ENCODE results near the gene NCL. TPM values are rescaled to one million over a fixed set of nuclear protein-coding genes. Genes with fewer than 3 reads are reported as not detected.

The NCL gene
- total and polyA plus RNA-seq, 2 of the 13 experiments (the other 11 are each of a cell fraction or from before 2014, with no cell fraction given): 105 to 779 TPM

- no peak for TF ChIP-seq GRHL1 (CRISPR knock-in tag; conservative IDR thresholded peaks at IDR 0.05)
- no peak for TF ChIP-seq ZNF75D (CRISPR knock-in tag; IDR thresholded peaks at IDR 0.05; ENCODE audit: borderline replicate concordance)
- no peak for TF ChIP-seq ZFP1 (CRISPR knock-in tag; IDR thresholded peaks at IDR 0.05)
- peak; percentile 78 for TF ChIP-seq ZBTB7A (CRISPR knock-in tag; IDR thresholded peaks at IDR 0.05)
- TF ChIP-seq ZNF367 (CRISPR knock-in tag; IDR thresholded peaks at IDR 0.05; ENCODE audit: borderline replicate concordance): no peak
- TF ChIP-seq MAFG (CRISPR knock-in tag; IDR thresholded peaks at IDR 0.05): no peak
- no peak for TF ChIP-seq SNRNP70 (IDR thresholded peaks at IDR 0.05; ENCODE audit: low read depth, low read length)
- no peak for TF ChIP-seq ZNF30 (CRISPR knock-in tag; IDR thresholded peaks at IDR 0.05)
- TF ChIP-seq ZNF225 (CRISPR knock-in tag; IDR thresholded peaks at IDR 0.05): peak; percentile 80; the same call in 1 of the 2 replicates
- no peak for TF ChIP-seq HNF1A (IDR thresholded peaks at IDR 0.05; ENCODE audit: low read depth)
- no peak for TF ChIP-seq HNF1A (CRISPR knock-in tag; IDR thresholded peaks at IDR 0.05; ENCODE audit: borderline replicate concordance)
- no peak for TF ChIP-seq ZNF24 (IDR thresholded peaks at IDR 0.05)
- peak; percentile 53; the same call in 1 of the 2 replicates for TF ChIP-seq ZNF790 (CRISPR knock-in tag; IDR thresholded peaks at IDR 0.05; ENCODE audit: borderline replicate concordance)
- TF ChIP-seq DMTF1 (CRISPR knock-in tag; IDR thresholded peaks at IDR 0.05): no peak
- no peak for TF ChIP-seq ZNF281 (CRISPR knock-in tag; IDR thresholded peaks at IDR 0.05; ENCODE audit: borderline replicate concordance)
- no peak for TF ChIP-seq ZNF703 (CRISPR knock-in tag; IDR thresholded peaks at IDR 0.05; ENCODE audit: borderline replicate concordance)
- TF ChIP-seq BRD4 (CRISPR knock-in tag; IDR thresholded peaks at IDR 0.05): no peak
- no peak for TF ChIP-seq NFRKB (IDR thresholded peaks at IDR 0.05)
- no peak for TF ChIP-seq HNRNPUL1 (IDR thresholded peaks at IDR 0.05; ENCODE audit: low read depth, low read length)
Observed at GRCh38 chr2:231411831-231412617, 52.3 kb downstream of the NCL start (continued).

Measured in HepG2 (cell line).